Measurements from ENCODE around the gene DENND1A.

DNA sequence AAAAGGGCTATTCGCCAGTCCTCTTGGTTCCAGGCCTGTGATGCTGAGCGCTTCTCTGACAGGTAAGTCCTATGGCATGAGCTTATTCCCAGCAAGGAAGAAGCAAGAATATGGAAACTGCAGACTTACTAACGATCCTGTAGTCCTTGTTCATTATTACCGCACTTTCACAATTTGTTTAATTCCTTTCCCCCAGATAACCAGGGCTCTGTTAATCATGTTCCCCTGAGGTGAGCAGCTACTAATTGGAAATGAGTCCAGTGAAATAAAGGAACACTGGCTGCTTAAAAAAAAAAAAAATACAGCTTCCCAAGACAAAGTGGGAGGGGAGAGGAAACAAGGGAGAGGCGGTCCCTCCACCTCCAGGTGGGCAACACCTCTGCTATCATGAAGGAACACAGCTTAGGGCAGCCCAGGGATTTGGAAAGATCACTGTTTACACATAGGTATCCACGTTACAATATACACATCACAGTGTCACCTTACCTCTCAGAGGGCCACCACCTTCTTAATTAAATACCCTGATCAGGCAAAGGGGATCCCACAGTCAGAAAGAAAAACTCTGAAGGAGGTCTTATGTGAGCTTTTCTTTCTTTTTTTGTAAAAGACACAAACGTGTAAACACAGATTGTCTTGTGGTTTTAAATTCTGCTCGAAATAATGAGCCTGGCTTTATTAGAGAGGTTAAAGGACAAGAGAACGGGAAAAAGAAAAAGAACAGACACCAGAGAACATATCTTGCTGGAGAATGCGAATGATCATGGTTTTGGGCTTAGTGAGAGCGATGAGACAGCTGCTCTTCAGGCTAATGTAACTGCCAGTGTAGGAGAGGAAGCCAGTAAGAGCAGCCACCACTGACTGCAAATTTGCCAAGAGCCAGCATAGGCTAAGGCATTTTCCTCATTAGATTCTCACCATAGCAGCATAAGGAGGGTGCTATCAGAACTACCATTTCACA lies 315.3 kb downstream of the DENND1A start:
- TF ChIP-seq, protein P1, sequence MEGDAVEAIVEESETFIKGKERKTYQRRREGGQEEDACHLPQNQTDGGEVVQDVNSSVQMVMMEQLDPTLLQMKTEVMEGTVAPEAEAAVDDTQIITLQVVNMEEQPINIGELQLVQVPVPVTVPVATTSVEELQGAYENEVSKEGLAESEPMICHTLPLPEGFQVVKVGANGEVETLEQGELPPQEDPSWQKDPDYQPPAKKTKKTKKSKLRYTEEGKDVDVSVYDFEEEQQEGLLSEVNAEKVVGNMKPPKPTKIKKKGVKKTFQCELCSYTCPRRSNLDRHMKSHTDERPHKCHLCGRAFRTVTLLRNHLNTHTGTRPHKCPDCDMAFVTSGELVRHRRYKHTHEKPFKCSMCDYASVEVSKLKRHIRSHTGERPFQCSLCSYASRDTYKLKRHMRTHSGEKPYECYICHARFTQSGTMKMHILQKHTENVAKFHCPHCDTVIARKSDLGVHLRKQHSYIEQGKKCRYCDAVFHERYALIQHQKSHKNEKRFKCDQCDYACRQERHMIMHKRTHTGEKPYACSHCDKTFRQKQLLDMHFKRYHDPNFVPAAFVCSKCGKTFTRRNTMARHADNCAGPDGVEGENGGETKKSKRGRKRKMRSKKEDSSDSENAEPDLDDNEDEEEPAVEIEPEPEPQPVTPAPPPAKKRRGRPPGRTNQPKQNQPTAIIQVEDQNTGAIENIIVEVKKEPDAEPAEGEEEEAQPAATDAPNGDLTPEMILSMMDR (IDR thresholded peaks at IDR 0.05): no peak
- TF ChIP-seq POLR2A (IDR thresholded peaks at IDR 0.05): no peak
